Esophagus squamous epithelium (tissue), 5 donors: Measurements from ENCODE around the gene KLF13. TPM values are rescaled to one million over a fixed set of nuclear protein-coding genes. Genes with fewer than 3 reads are reported as not detected.

Experiments used
- DNase-seq: peaks from one replicate; lab custom pipeline; 2025; lab: John Stamatoyannopoulos, UW
- H3K27ac ChIP-seq, 4 donors: fragments of 200-600 bp; sonication (generic); one replicate each; pipeline ENCODE4 v1.5.1; 2016 to 2019; ENCODE audit warnings: mild to moderate bottlenecking in 1 of 4
- H3K27me3 ChIP-seq, 4 donors: fragments of 200-600 bp; sonication (generic); 1 replicate in 3 of 4; 2 replicates in 1 of 4; pipeline versions ENCODE4 v1.5.1 to v1.6.0; 2017 to 2021; ENCODE audit warnings: antibody characterized with exemption in 1 of 4
- H3K36me3 ChIP-seq, 3 donors: fragments of 200-600 bp; sonication (generic); one replicate each; pipeline ENCODE4 v1.5.1; 2016 to 2019
- H3K4me1 ChIP-seq, 3 donors: fragments of 200-600 bp; sonication (generic); one replicate each; pipeline ENCODE4 v1.5.1; 2017 to 2019
- H3K4me3 ChIP-seq, 4 donors: fragments of 200-600 bp; sonication (generic); 1 replicate in 3 of 4; 2 replicates in 1 of 4; pipeline ENCODE4 v1.5.1; 2016 to 2019; ENCODE audit warnings: mild to moderate bottlenecking in 2 of 4, moderate library complexity in 1 of 4
- H3K9me3 ChIP-seq, 3 donors: fragments of 200-600 bp; sonication (generic); one replicate each; pipeline ENCODE4 v1.5.1; 2016 to 2019
- CTCF ChIP-seq, 6 experiments: fragments of 450-650 bp in 4 of 6; fragments of 200-600 bp in 2 of 6; sonication (generic) in 2 of 6; IDR thresholded peaks; one replicate each; pipeline ENCODE4 v1.5.1; 2016 to 2019; ENCODE audit warnings: antibody characterized with exemption in 6 of 6, mild to moderate bottlenecking in 4 of 6, moderate library complexity in 4 of 6
- POLR2A ChIP-seq, 4 donors: fragments of 450-650 bp; IDR thresholded peaks; one replicate each; pipeline ENCODE4 v1.6.1; 2017; ENCODE audit warnings: antibody characterized with exemption in 4 of 4, mild to moderate bottlenecking in 4 of 4, moderate library complexity in 3 of 4
- WGBS, 2 donors: methylation state at CpG; one replicate each; pipeline ENCODE4 v1.1.5; 2018; 5-methylcytosine and 5-hydroxymethylcytosine counted together
- intact Hi-C: fragments of 100-400 bp; cut with DNase I; formaldehyde crosslinking; loops from one replicate; pipeline ENCODE4 v1.15.0; 2022
- total RNA-seq, 4 donors: library from RNA; depleted of rRNA; stranded (reverse); fragments of >200 nt; gene quantifications; one replicate each; pipeline ENCODE4 v1.1.0, GENCODE V29; 2016
- donor health status: DM: yes; HTN: yes; CAD: no.

The KLF13 gene
- total RNA-seq, 4 donors from 2014 or later = 16.4 to 54.6 (median 41.8) TPM

- Histone ChIP-seq H3K9me3 (no peaks in the 10 kb centered on the region), H3K27me3 (no peaks in the 10 kb centered on the region), H3K27ac (no peak overlapping the region), H3K4me3 (no peak overlapping the region), H3K36me3 (no peaks in the 10 kb centered on the region), H3K4me1 (peaks cover 5 to 18% (median 11%) of the 10 kb centered on the region in 3 donors)
- WGBS, 2 donors = 48 to 51% methylated on average over 6 to 8 of the region's 11 CpGs
- intact Hi-C loops = no loop called here
- DNase-seq = no peak
- TF ChIP-seq POLR2A (IDR thresholded peaks at IDR 0.05) (no peak), CTCF (IDR thresholded peaks at IDR 0.05) (no peak)
Observed at GRCh38 chr15:31279221-31280045, 47.2 kb upstream of the KLF13 start.

- Histone ChIP-seq H3K4me1 (peaks cover 5 to 18% (median 11%) of the 10 kb centered on the region in 3 donors), H3K9me3 (no peaks in the 10 kb centered on the region), H3K27ac (no peak overlapping the region), H3K4me3 (no peak overlapping the region), H3K36me3 (no peaks in the 10 kb centered on the region), H3K27me3 (no peaks in the 10 kb centered on the region)
- TF ChIP-seq POLR2A (IDR thresholded peaks at IDR 0.05) (no peak), CTCF (IDR thresholded peaks at IDR 0.05) (no peak)
- intact Hi-C loops = no loop called here
- DNase-seq = no peak
- WGBS, 2 donors = 54 to 57% methylated on average over 5 of the region's 16 CpGs
Observed at GRCh38 chr15:31280046-31280830, 46.4 kb upstream of the KLF13 start.

GRCh38 chr15:31280831-31281216, 45.8 kb upstream of the KLF13 start:
- 58 to 69% methylated on average over 6 of the region's 6 CpGs for WGBS, 2 donors
- H3K4me3 ChIP-seq = no peak overlapping the region
- H3K27ac ChIP-seq = no peak overlapping the region
- intact Hi-C loops = no loop called here
- H3K36me3 ChIP-seq = no peaks in the 10 kb centered on the region
- peaks cover 5 to 18% (median 11%) of the 10 kb centered on the region in 3 donors for H3K4me1 ChIP-seq
- no peaks in the 10 kb centered on the region for H3K9me3 ChIP-seq
- no peak for DNase-seq
- TF ChIP-seq CTCF (IDR thresholded peaks at IDR 0.05) (no peak), POLR2A (IDR thresholded peaks at IDR 0.05) (no peak)
- no peaks in the 10 kb centered on the region for H3K27me3 ChIP-seq

GRCh38 chr15:31283043-31283442, 43.6 kb upstream of the KLF13 start:
- Histone ChIP-seq H3K9me3 (peaks cover 0 to 2% (median 0%) of the 10 kb centered on the region in 3 donors), H3K27ac (no peak overlapping the region), H3K4me3 (no peak overlapping the region), H3K27me3 (no peaks in the 10 kb centered on the region), H3K4me1 (peaks cover 5 to 18% (median 11%) of the 10 kb centered on the region in 3 donors), H3K36me3 (no peaks in the 10 kb centered on the region)
- 82 to 95% methylated on average over 4 of the region's 4 CpGs for WGBS, 2 donors
- no peak for TF ChIP-seq POLR2A (IDR thresholded peaks at IDR 0.05)
- DNase-seq = no peak
- intact Hi-C loops = no loop called here

GRCh38 chr15:31285772-31286261, 40.8 kb upstream of the KLF13 start:
- Histone ChIP-seq H3K27ac (no peak overlapping the region), H3K4me1 (no peaks in the 10 kb centered on the region), H3K4me3 (no peak overlapping the region), H3K36me3 (no peaks in the 10 kb centered on the region), H3K9me3 (peaks cover 0 to 7% (median 0%) of the 10 kb centered on the region in 3 donors), H3K27me3 (no peaks in the 10 kb centered on the region)
- DNase-seq = no peak
- intact Hi-C loops = no loop called here
- no peak for TF ChIP-seq CTCF (IDR thresholded peaks at IDR 0.05)
- no peak for TF ChIP-seq POLR2A (IDR thresholded peaks at IDR 0.05)
- WGBS, 2 donors = 37 to 38% methylated on average over 1 of the region's 1 CpG
